Sigmoid colon (tissue), 7 donors: Measurements from ENCODE around the gene HPSE. TPM values are rescaled to one million over a fixed set of nuclear protein-coding genes. Genes with fewer than 3 reads are reported as not detected.
A peak's percentile ranks its signal among the peaks of the same experiment; 100 is the strongest.

Experiments used
- DNase-seq: peaks from one replicate; pipeline ENCODE4 v3.0.0-alpha.2; 2019
- H3K27ac ChIP-seq, 4 donors: fragments of 200-600 bp; sonication (generic); one replicate each; pipeline ENCODE4 v1.5.1; 2016 to 2019; ENCODE audit warnings: mild to moderate bottlenecking in 1 of 4
- H3K27me3 ChIP-seq, 3 donors: fragments of 200-600 bp; sonication (generic); one replicate each; pipeline ENCODE4 v1.5.1; 2019; ENCODE audit warnings: mild to moderate bottlenecking in 1 of 3
- H3K36me3 ChIP-seq, 4 donors: fragments of 200-600 bp; sonication (generic); one replicate each; pipeline ENCODE4 v1.5.1; 2016 to 2019
- H3K4me1 ChIP-seq, 4 donors: fragments of 200-600 bp; sonication (generic); one replicate each; pipeline ENCODE4 v1.5.1; 2017 to 2019
- H3K4me3 ChIP-seq, 4 donors: fragments of 200-600 bp; sonication (generic); one replicate each; pipeline ENCODE4 v1.5.1; 2017 to 2019; ENCODE audit warnings: mild to moderate bottlenecking in 2 of 4, moderate library complexity in 1 of 4
- H3K9me3 ChIP-seq, 4 donors: fragments of 200-600 bp in 3 of 4; sonication (generic) in 3 of 4; one replicate each; pipeline versions ENCODE4 v1.5.1 to v1.6.1; 2013 to 2019
- CTCF ChIP-seq, 4 experiments: fragments of 450-650 bp in 3 of 4; fragments of 200-600 bp in 1 of 4; IDR thresholded peaks; one replicate each; pipeline ENCODE4 v1.5.1; 2016 to 2019; ENCODE audit warnings: antibody characterized with exemption in 4 of 4, mild to moderate bottlenecking in 3 of 4, moderate library complexity in 2 of 4
- EP300 ChIP-seq, 4 donors: sonication (generic); formaldehyde crosslinking; IDR thresholded peaks; one replicate each; pipeline ENCODE4 v1.6.1; 2017; ENCODE audit warnings: antibody characterized with exemption in 4 of 4
- POLR2A ChIP-seq, 2 donors: fragments of 450-650 bp; IDR thresholded peaks; one replicate each; pipeline ENCODE4 v1.6.1; 2016; ENCODE audit warnings: antibody characterized with exemption in 2 of 2, mild to moderate bottlenecking in 2 of 2, moderate library complexity in 2 of 2
- POLR2AphosphoS5 ChIP-seq, 4 donors: sonication (generic); formaldehyde crosslinking; IDR thresholded peaks; one replicate each; pipeline ENCODE4 v1.6.1; 2017; ENCODE audit warnings: antibody characterized with exemption in 4 of 4
- WGBS, 2 donors: extraction: QIAGEN DNeasy Blood & Tissue Kit; methylation state at CpG; one replicate each; pipeline ENCODE4 v1.1.7; 2013; 5-methylcytosine and 5-hydroxymethylcytosine counted together
- intact Hi-C: fragments of 100-400 bp; cut with DNase I; formaldehyde crosslinking; loops from one replicate; pipeline ENCODE4 v1.15.1; 2023
- polyA plus RNA-seq, 3 donors: library from polyadenylated mRNA; stranded (reverse); fragments of 200-250 nt; gene quantifications; one replicate each; pipeline ENCODE4 v1.2.3, GENCODE V29; 2013
- total RNA-seq, 4 donors: library from RNA; depleted of rRNA; stranded (reverse); fragments of >200 nt; gene quantifications; one replicate each; pipeline ENCODE4 v1.1.0, GENCODE V29; 2016
- donor health status: healthy with polysubstance abuse.
- donor health status: Bipolar disorder and iron deficiency.
- donor health status: healthy.

HPSE gene
- total and polyA plus RNA-seq, 7 donors = 0.54 to 7.3 (median 0.71) TPM

DNA sequence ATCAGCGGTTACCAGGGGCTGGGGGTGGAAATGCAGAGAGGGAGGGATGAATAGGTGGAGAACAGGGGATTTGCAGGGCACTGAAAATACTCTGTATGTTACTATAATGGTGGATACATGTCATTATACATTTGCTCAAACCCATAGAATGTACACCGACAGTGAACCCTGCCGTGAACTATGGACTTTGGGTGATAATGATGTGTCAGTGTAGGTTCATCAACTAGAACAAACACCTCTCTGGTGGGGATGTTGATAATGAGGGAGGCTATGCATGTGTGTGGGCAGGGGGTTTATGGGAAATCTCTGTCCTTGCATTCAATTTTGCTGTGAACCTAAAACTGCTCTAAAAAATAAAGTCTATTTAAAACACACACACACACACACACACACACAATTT lies 11.5 kb downstream of the HPSE start:
- Histone ChIP-seq H3K9me3 (no peaks in the 10 kb centered on the region), H3K4me3 (no peak overlapping the region), H3K27ac (no peak overlapping the region), H3K36me3 (no peaks in the 10 kb centered on the region), H3K4me1 (no peaks in the 10 kb centered on the region), H3K27me3 (no peaks in the 10 kb centered on the region)
- intact Hi-C loops = no loop called here
- TF ChIP-seq POLR2AphosphoS5 (IDR thresholded peaks at IDR 0.05) (no peak), CTCF (IDR thresholded peaks at IDR 0.05) (no peak), POLR2A (IDR thresholded peaks at IDR 0.05) (no peak), EP300 (IDR thresholded peaks at IDR 0.05) (no peak)
- WGBS, 2 donors = 77 to 89% methylated on average over 3 of the region's 3 CpGs
- no peak for DNase-seq

DNA sequence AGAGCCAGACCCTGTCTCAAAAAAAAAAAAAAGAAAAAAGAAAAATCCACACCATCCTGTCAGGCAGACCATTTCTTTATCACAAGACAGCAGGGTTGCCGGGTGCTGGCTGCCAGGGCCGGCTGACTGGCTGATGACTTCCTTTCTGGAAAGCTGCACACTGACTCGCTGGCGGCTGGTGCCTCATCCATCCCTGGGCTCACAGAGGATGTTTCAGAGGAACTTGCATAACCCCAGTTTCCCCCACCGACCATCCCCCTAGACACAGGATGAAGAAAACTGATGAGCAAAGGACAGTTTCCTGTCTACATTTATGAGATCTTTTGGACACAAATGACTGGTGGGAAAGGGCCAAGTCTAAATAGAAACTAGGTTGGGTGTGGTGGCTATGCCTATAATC lies 14.1 kb downstream of the HPSE start:
- WGBS, 2 donors = 44 to 91% methylated on average over 5 of the region's 5 CpGs
- Histone ChIP-seq H3K27ac (no peak overlapping the region), H3K4me1 (no peaks in the 10 kb centered on the region), H3K27me3 (no peaks in the 10 kb centered on the region), H3K9me3 (no peaks in the 10 kb centered on the region), H3K4me3 (no peak overlapping the region), H3K36me3 (no peaks in the 10 kb centered on the region)
- no peak for TF ChIP-seq CTCF (IDR thresholded peaks at IDR 0.05)
- no peak for TF ChIP-seq POLR2AphosphoS5 (IDR thresholded peaks at IDR 0.05)
- TF ChIP-seq EP300 (IDR thresholded peaks at IDR 0.05) = no peak
- TF ChIP-seq POLR2A (IDR thresholded peaks at IDR 0.05) = no peak
- intact Hi-C loops = no loop called here
- peak; percentile 78 for DNase-seq

DNA sequence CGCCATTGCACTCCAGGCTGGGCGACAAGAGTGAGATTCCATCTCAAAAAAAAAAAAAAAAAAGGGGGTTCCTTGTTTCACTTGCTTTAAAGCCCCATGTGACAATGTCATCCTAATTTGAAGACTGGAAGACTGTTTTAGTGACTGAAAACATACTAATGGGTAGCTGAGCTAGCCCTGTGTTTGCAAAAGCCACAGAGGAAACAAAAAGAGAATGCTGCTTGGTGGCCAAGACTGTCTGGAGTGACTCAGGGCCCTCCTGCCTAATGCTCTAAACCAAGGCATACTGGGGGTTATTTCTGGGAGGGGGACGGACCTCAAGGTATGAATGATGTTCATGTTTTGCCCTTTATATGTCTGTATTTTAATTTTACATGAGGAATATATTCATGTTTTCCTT lies 16.0 kb downstream of the HPSE start:
- no peak for DNase-seq
- Histone ChIP-seq H3K27me3 (no peaks in the 10 kb centered on the region), H3K4me1 (no peaks in the 10 kb centered on the region), H3K36me3 (no peaks in the 10 kb centered on the region), H3K27ac (no peak overlapping the region), H3K9me3 (no peaks in the 10 kb centered on the region), H3K4me3 (no peak overlapping the region)
- intact Hi-C loops = no loop called here
- WGBS, 2 donors = 86 to 87% methylated on average over 3 of the region's 3 CpGs
- TF ChIP-seq CTCF (IDR thresholded peaks at IDR 0.05) (no peak), POLR2AphosphoS5 (IDR thresholded peaks at IDR 0.05) (no peak), POLR2A (IDR thresholded peaks at IDR 0.05) (no peak), EP300 (IDR thresholded peaks at IDR 0.05) (no peak)

GRCh38 chr4:83317671-83318070 lies 17.0 kb downstream of the HPSE start:
- H3K4me3 ChIP-seq = no peak overlapping the region
- H3K27me3 ChIP-seq = no peaks in the 10 kb centered on the region
- H3K9me3 ChIP-seq = no peaks in the 10 kb centered on the region
- no peak overlapping the region for H3K27ac ChIP-seq
- H3K4me1 ChIP-seq = no peaks in the 10 kb centered on the region
- TF ChIP-seq EP300 (IDR thresholded peaks at IDR 0.05) (no peak), POLR2AphosphoS5 (IDR thresholded peaks at IDR 0.05) (no peak)
- no peak for DNase-seq
- H3K36me3 ChIP-seq = no peaks in the 10 kb centered on the region
- 70 to 72% methylated on average over 4 of the region's 4 CpGs for WGBS, 2 donors
- intact Hi-C loops = no loop called here

DNA sequence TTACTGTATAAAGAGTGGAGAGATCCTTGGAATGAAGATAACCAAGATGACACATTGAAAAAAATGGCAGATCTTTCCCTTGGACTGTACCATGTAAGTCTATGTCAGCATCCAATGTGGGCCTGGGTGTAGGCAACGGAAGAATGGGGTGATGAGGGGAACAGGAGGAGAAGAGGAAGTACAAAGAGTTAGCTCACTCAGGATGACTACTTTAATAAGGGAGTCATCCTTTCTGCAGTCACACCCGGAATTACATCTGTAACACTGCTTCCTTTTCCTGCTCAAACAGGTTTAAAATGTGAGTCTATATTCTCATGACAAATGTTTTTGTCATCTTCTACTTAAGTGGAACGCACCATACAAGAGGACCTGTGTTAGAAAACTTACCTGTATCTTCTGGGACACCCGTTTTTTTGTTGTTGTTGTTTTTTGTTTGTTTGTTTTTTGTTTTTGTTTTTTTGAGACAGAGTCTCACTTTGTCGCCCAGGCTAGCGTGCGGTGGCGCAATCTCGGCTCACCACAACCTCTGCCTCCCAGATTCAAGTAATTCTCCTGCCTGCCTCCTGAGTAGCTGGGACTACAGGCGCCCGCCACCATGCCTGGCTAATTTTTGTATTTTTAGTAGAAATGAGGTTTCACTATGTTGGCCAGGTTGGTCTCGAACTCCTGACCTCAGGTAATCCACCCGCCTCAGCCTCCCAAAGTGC lies 18.0 kb downstream of the HPSE start:
- Histone ChIP-seq H3K27me3 (no peaks in the 10 kb centered on the region), H3K4me3 (no peak overlapping the region), H3K27ac (no peak overlapping the region), H3K9me3 (no peaks in the 10 kb centered on the region), H3K36me3 (no peaks in the 10 kb centered on the region), H3K4me1 (no peaks in the 10 kb centered on the region)
- 83 to 85% methylated on average over 13 of the region's 13 CpGs for WGBS, 2 donors
- no peak for DNase-seq
- intact Hi-C loops = no loop called here
- no peak for TF ChIP-seq POLR2AphosphoS5 (IDR thresholded peaks at IDR 0.05)
- TF ChIP-seq CTCF (IDR thresholded peaks at IDR 0.05) = no peak
- no peak for TF ChIP-seq POLR2A (IDR thresholded peaks at IDR 0.05)
- TF ChIP-seq EP300 (IDR thresholded peaks at IDR 0.05) = no peak
